CD4-positive, alpha-beta T cell treated with Interleukin-17A for 1 hour (primary cell): Measurements from ENCODE around the gene TRIM71.
"Not testable (repeated sequence)": the region's sequence is repeated elsewhere in the genome, so short reads cannot be mapped to it uniquely, and the experiment has no call there.

ENCODE experiments used
- DNase-seq: peaks from one replicate; pipeline ENCODE4 v3.0.0-alpha.2; 2020

TRIM71 gene

GRCh38 chr3:32895701-32896100 is 77.9 kb downstream of the TRIM71 start:
- DNase-seq, result no peak

GRCh38 chr3:32896143-32896542 is 78.3 kb downstream of the TRIM71 start:
- no peak for DNase-seq

DNA sequence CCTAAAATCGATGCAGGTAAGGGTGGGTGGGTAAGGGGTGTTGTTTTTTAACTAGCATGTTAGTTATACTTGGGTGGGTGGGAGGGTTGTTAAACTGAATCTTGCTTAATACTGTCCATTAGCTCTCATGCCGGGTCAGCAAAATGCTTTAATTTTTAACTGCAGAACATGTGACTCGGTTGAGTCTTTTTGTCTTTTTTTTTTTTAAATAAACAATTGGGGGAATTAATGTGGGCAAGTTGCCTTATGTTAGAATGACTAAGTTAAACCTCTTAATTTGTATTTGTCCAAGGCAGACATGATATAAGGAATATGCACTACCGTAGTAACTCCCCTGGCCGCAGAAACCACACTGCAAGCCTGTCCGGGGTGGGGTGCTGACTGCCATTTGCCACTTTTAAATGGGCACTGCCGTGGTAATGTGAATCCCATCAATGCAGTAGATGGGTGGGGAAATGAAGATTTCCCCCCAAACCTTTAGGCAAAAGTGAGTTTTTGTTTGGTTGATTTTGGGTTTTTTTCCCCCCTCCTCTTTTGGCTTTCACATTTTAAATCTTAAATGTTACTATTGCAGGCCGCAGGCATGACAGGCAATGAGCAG is 79.3 kb downstream of the TRIM71 start:
- DNase-seq, result no peak

DNA sequence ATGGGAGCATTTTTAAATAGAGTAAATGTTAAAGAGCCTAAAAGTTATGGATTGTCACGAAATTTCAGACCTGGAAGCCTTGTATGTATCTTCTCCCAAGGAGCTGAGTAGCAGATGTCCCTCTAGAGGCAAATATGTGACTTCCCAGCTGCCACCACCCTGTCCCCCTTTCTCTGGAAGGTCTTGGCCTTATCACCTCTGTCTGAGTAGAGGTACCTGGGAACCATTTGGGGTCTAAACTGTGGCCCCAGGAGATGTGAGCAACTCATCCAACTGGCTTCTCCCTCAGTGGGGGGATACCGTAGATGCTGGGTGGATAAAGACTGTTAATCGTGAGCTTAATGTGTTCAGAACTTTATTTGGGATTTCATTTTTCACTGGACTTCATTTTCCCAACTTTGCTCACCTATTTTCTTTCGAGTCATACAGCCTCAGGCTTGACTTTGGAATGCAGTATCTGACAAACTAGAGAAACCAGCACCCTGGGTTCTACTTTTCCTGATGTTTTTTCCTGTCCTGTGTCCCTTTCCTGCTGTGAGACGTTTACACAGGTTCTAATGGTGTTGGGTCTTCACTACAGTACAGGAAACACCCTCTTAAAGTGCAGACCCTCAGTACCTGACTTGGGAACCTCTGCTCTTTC is 80.3 kb downstream of the TRIM71 start:
- no peak for DNase-seq

DNA sequence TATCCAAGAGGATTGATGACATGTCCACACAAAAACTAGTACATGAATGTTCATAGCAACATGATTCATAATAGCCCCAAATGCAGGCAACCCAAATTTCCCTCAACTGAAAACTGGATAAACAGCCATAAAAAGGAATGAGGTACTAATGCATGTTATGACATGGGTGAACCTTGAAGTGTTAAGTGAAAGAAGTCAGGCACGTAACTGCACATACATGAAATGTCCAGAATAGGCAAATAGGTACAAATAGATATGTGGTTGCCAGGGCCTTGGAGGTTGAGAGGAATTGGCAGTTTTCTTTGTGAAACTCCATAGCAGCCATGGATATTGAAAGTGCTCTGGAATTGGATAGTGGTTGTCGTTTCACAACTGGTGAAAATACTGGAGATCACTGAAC is 81.5 kb downstream of the TRIM71 start:
- no peak for DNase-seq

- DNase-seq, result no peak
Observed at GRCh38 chr3:32901005-32901932, 83.5 kb downstream of the TRIM71 start.

- DNase-seq, result peak; percentile 21
Observed at GRCh38 chr3:32902887-32903371, 85.1 kb downstream of the TRIM71 start.

GRCh38 chr3:32903953-32904352 is 86.2 kb downstream of the TRIM71 start:
- no peak for DNase-seq

DNA sequence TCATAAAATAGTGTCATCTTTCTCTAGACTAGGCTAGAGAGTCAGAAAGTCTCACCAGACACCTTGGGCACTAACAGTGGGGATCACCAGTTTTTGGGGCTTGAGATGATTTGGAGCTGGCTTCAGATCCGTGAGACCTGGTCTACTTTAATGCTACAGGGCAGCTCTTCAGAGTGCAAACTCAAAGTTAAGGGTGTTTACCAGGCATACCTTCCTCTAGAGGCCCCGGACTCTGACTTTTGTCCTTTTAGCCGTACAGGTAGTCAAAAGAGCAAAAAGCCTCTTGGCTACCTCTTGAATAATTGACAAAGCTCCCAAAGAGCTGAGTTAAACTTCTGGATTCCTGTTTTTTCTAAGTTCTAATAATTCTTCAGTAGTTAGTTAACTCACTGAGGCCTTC is 92.2 kb downstream of the TRIM71 start:
- no peak for DNase-seq

DNA sequence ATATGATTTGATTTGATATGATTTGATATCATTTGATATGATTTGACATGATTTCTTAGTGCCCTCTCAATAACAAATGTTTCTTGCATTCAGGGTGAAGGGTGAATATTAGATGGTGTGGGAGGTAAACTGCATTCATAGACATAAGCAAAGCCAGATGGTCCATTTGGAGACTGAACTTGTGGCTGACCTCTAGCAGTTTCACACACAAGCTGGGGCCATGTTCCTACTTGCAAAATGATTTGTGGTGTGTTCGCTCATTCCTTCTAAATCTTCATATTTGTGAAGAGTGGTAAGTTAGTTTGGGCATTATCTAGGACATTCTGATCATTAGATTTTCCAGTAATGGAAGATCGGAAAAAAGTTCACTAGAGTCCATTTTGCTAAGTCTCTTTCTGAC is 93.2 kb downstream of the TRIM71 start:
- DNase-seq, result no peak

DNA sequence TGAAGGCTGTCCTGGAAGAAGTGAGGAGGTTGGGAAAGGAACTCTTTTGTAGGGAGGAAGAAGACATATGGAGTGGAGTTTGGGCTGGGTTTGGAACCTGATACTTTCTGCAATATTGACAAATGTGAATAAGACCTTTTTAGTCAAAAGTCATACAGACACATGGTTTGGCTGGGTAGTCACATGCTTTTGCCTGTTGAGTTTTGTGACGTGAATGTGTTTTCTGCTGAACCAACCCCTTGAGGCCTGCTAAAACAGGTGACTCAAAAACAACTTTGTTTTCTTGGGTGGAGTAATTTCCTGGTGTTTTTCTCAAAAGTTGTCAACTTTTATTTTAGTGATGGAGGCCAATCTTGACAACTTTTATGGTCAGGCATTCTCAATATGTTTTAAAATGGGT is 94.2 kb downstream of the TRIM71 start:
- DNase-seq, result peak; percentile 25

DNA sequence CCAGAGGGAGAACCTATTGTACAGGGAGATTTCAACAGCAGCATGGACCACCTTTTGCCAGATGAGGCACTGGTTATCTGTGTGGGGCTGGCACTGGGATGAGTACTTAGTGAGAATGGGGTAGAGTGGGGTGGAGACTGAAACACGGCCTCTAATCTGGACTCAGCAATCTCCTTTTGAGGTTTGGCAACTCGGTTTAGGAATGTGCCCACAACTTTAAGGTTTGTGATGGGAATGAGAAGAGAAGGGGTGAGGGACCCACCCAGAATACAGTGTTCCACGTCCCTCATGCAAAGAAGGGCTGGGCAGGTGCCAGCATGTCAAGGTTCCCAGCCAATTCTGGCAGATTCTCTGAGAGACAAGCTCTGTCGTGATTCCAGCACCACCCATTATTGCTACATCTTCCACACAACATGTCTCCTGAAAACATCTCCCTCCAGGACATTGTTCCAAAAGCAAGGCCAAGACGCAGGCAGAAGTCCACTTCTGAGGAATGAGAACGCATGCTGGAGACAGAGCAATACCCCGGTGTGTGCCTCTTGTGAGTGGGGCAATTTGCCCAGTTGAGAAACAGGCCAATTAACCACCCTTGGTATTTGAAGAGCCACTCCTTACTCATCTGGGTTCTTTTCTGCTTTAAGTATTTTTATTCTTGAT is 96.1 kb downstream of the TRIM71 start:
- DNase-seq, result no peak

DNA sequence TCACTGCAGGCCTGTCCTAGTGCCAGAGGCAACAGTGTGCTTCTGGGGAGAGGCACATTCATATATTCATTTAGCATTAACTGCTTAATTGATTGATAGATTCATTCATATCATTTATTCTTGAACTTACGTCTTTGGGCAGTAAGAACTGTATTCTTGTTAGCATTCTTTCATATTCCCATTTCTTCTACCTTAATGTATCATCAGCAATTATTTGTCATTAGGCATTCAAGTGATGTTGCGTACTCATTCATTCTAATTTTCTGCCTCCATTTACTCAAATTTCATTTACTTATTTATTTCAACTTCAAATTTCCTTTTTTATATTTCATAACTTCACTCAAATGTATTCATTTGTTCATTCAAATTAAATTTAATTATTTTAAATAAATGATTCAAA is 102.1 kb downstream of the TRIM71 start:
- no peak for DNase-seq

- DNase-seq, result no peak
Observed at GRCh38 chr3:32922078-32922477, 104.3 kb downstream of the TRIM71 start.

DNA sequence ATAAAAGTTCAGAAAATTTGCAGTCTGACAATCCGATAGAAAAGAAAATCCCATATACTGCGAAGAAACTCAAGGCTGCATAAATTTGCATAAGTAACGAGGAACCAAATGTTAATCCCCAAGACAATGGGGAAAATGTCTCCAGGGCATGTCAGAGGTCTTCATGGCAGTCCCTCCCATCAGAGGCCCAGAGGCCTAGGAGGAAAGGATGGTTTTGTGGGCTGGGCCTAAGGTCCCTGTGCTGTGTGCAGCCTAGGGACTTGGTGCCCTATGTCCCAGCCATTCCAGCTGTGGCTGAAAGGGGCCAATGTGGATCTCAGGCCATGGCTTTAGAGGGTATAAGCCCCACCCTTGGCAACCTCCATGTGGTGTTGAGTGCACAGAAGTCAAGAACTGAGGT is 112.4 kb downstream of the TRIM71 start:
- DNase-seq, result no peak

DNA sequence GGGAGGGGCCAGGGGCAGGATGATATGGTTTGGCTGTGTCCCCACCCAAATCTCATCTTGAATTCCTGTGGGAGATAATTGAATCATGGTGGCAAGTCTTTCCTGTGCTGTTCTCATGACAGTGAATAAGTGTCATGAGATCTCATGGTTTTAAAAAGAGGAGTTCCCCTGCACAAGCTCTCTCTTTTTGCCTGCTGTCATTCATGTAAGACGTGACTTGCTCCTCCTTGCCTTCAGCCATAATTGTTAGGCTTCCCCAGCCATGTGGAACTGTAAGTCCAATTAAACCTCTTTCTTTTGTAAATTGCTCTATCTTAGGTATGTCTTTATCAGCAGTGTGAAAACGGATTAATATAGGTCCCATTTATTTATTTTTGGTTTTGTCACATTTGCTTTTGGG is 113.5 kb downstream of the TRIM71 start:
- not testable (repeated sequence) for DNase-seq

- DNase-seq, result peak; percentile 24
Observed at GRCh38 chr3:32934150-32934742, 116.4 kb downstream of the TRIM71 start.

- DNase-seq, result no peak
Observed at GRCh38 chr3:32937331-32937730, 119.5 kb downstream of the TRIM71 start.

DNA sequence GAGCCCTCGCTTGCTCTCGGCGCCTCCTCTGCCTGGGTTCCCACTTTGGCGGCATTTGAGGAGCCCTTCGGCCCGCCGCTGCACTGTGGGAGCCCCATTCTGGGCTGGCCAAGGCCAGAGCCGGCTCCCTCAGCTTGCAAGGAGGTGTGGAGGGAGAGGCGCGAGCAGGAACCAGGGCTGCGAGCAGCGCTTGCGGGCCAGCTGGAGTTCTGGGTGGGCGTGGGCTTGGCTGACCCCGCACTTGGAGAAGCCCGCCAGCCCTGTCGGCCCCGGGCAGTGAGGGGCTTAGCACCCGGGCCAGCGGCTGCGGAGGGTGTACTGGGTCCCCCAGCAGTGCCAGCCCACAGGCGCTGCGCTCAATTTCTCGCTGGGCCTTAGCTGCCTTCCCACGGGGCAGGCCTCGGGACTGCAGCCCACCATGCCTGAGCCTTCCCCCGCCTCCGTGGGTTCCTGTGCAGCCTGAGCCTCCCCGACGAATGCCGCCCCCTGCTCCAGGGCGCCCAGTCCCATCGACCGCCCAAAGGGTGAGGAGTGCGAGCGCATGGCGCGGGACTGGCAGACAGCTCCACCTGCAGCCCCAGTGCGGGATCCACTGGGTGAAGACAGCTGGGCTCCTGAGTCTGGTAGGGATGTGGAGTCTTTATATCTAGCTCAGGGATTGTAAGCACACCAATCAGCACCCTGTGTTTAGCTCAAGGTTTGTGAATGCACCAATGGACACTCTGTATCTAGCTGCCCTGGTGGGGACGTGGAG is 121.9 kb downstream of the TRIM71 start:
- DNase-seq, result not testable (repeated sequence)

DNA sequence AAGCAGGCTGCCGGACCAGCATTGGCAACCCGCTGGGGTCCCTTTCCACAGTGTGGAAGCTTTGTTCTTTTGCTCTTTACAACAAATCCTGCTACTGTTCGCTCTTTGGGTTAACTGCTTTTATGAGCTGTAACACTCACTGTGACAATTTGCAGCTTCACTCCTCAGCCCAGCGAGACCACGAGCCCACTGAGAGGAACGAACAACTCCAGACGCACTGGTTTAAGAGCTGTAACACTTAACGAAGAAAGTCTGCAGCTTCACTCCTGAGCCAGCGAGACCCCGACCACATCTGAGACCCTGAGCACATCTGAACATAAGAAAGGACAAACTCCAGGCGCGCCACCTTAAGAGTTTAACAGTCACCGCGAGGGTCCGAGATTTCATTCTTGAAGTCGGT is 122.9 kb downstream of the TRIM71 start:
- DNase-seq, result no peak

DNA sequence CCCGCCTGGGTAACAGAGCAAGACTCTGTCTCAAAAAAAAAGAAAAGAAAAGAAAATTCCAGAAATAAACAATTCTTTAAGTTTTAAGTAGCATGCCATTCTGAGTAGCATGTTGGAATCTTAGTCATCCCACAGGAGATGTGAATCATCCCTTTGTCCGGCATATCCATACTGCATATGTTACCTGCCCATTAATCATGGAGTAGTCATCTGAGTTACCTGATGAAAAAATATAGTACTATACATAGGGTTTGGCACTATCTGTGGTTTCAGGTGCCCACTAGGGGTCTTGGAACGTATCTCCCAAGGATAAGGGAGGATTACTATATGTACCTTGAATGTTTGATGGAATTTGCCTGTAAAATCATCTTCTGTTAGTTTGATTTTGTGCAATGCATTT is 127.3 kb downstream of the TRIM71 start:
- no peak for DNase-seq

- DNase-seq, result not testable (repeated sequence)
Observed at GRCh38 chr3:32945598-32945997, 127.8 kb downstream of the TRIM71 start.
